ENCODE results near the gene NUBP2.
A peak's percentile ranks its signal among the peaks of the same experiment; 100 is the strongest.

The NUBP2 gene, protein sequence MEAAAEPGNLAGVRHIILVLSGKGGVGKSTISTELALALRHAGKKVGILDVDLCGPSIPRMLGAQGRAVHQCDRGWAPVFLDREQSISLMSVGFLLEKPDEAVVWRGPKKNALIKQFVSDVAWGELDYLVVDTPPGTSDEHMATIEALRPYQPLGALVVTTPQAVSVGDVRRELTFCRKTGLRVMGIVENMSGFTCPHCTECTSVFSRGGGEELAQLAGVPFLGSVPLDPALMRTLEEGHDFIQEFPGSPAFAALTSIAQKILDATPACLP

DNA sequence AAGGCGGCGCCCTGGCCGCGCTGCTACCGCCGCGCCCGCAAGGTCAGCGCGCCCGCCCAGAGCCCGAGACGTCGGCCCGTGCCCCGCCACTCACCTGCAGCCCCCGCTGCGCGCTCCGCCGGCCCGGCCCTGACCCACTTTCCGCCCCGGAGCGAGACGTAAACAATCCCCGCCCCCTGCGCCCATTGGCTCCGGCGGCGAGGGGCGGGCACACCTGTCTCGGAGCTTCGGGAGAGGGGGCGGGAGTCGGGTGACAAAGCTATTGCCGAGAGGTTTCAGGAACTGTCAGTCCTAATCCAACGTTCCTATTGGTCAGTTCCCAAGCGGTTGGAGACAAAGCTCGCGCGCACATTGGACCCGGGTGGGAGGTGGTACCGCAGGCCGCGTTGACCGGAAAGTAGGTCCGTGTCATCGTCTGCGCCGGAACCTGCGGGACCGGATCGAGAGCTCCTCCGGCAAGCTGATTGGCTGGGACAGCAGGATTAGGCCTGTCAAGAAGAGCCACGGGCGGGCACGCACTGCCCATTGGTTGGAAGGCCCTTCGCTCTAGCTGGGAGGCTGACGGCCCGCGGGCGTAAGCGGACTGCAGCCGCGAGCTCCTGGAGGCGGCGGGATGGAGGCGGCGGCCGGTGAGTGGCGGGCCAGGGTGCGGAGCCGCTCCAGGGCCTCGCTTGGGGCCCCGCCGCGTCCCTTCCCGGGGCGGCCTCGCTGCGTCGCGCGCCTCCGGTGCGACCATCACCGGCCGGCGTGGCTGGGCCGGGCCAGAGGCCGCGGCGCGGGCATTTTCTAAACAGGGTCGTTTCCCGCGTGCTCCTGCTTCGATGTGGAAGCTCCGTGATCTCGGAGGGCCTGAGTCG, at the start of gene NUBP2, which contains the start of gene SPSB3:
Gene NUBP2 (plus strand): TSS at position 553 of the 857 bp plus-strand sequence. CDS start 61 bp downstream, at position 614.
Gene SPSB3 (minus strand): TSS at position 164 of the 857 bp plus-strand sequence. CDS start 1,088 bp downstream, outside the sequence.
- Histone ChIP-seq H3K9me3 (ENCODE audit: control insufficient read depth in 1 of 2, low read length in 2 of 2) (no peaks in the 10 kb centered on the region), H3K4me3 (ENCODE audit: low read depth in 1 of 2, low read length in 2 of 2) (peak within 1 kb of the TSS; percentile 76 to 80), H3K27ac (ENCODE audit: low read depth, low read length) (peak within 1 kb of the TSS; percentile 75), H3K4me1 (ENCODE audit: control insufficient read depth in 1 of 2, insufficient read depth in 2 of 2, low read length in 2 of 2) (peaks cover 8 to 23% of the 10 kb centered on the region in 2 donors), H3K9ac (ENCODE audit: low read depth in 1 of 2, low read length in 2 of 2) (peak within 1 kb of the TSS; percentile 63 to 65), H3K27me3 (ENCODE audit: control insufficient read depth in 1 of 2, insufficient read depth in 2 of 2, low read length in 2 of 2) (no peaks in the 10 kb centered on the region), H3K36me3 (ENCODE audit: control insufficient read depth in 1 of 2, insufficient read depth in 2 of 2, low read length in 2 of 2) (peaks cover 4 to 47% of the 10 kb centered on the region in 2 donors)

GRCh38 chr16:1734123-1734522, 48.6 kb upstream of the NUBP2 start:
- H3K4me1 ChIP-seq (ENCODE audit: control insufficient read depth in 1 of 2, insufficient read depth in 2 of 2, low read length in 2 of 2): no peaks in the 10 kb centered on the region
- no peak overlapping the region for H3K9ac ChIP-seq (ENCODE audit: low read depth in 1 of 2, low read length in 2 of 2)
- H3K27ac ChIP-seq (ENCODE audit: low read depth, low read length): no peak overlapping the region
- H3K27me3 ChIP-seq (ENCODE audit: control insufficient read depth in 1 of 2, insufficient read depth in 2 of 2, low read length in 2 of 2): no peaks in the 10 kb centered on the region
- H3K4me3 ChIP-seq (ENCODE audit: low read depth in 1 of 2, low read length in 2 of 2): no peak overlapping the region
- H3K36me3 ChIP-seq (ENCODE audit: control insufficient read depth in 1 of 2, insufficient read depth in 2 of 2, low read length in 2 of 2): peaks cover 6 to 58% of the 10 kb centered on the region in 2 donors
- peaks cover 6 to 20% of the 10 kb centered on the region in 2 donors for H3K9me3 ChIP-seq (ENCODE audit: control insufficient read depth in 1 of 2, low read length in 2 of 2)

DNA sequence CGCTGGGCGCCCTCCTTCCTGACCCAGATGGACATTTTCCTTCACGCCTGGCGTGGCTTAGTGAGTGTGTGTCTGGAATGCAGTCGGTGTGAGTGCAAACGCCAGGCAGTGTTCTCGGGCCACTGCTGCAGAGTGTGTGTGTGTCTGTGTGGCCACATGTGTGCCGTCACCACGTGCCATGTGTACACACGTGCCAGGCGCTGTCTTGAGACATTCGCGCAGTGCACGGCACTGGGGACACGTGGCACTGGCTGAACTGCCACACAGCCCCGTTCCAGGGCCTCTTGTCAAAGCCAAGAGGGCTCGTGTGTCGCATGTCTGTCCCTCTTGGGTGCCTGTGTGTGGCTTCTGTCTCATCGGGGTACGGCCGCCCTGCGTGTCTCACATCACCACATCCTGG, 47.9 kb upstream of the NUBP2 start:
- peaks cover 6 to 52% of the 10 kb centered on the region in 2 donors for H3K36me3 ChIP-seq (ENCODE audit: control insufficient read depth in 1 of 2, insufficient read depth in 2 of 2, low read length in 2 of 2)
- H3K27ac ChIP-seq (ENCODE audit: low read depth, low read length): no peak overlapping the region
- no peak overlapping the region for H3K9ac ChIP-seq (ENCODE audit: low read depth in 1 of 2, low read length in 2 of 2)
- no peaks in the 10 kb centered on the region for H3K27me3 ChIP-seq (ENCODE audit: control insufficient read depth in 1 of 2, insufficient read depth in 2 of 2, low read length in 2 of 2)
- no peak overlapping the region for H3K4me3 ChIP-seq (ENCODE audit: low read depth in 1 of 2, low read length in 2 of 2)
- H3K4me1 ChIP-seq (ENCODE audit: control insufficient read depth in 1 of 2, insufficient read depth in 2 of 2, low read length in 2 of 2): no peaks in the 10 kb centered on the region
- peaks cover 9 to 20% of the 10 kb centered on the region in 2 donors for H3K9me3 ChIP-seq (ENCODE audit: control insufficient read depth in 1 of 2, low read length in 2 of 2)

DNA sequence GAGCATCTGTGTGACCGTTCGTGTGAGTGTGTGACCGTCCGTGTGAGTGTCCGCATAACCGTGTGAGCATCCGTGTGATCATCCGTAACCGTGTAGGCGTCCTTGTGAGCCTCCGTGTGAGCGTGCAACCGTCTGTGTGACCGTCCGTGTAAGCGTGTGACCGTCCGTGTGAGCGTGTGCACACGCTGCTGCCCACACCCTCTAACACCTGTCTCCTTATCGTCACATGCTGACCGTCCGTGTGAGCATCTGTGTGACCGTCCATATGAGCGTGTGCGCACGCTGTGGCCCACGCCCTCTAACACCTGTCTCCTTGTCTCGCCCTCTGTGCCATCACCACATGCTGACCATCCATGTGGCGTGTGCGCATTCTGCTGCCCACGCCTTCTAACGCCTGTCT, 42.5 kb upstream of the NUBP2 start:
- H3K9me3 ChIP-seq (ENCODE audit: control insufficient read depth in 1 of 2, low read length in 2 of 2): peaks cover 9 to 17% of the 10 kb centered on the region in 2 donors
- H3K4me1 ChIP-seq (ENCODE audit: control insufficient read depth in 1 of 2, insufficient read depth in 2 of 2, low read length in 2 of 2): no peaks in the 10 kb centered on the region
- no peak overlapping the region for H3K4me3 ChIP-seq (ENCODE audit: low read depth in 1 of 2, low read length in 2 of 2)
- H3K27me3 ChIP-seq (ENCODE audit: control insufficient read depth in 1 of 2, insufficient read depth in 2 of 2, low read length in 2 of 2): no peaks in the 10 kb centered on the region
- no peak overlapping the region for H3K9ac ChIP-seq (ENCODE audit: low read depth in 1 of 2, low read length in 2 of 2)
- H3K36me3 ChIP-seq (ENCODE audit: control insufficient read depth in 1 of 2, insufficient read depth in 2 of 2, low read length in 2 of 2): peaks cover 13 to 33% of the 10 kb centered on the region in 2 donors
- H3K27ac ChIP-seq (ENCODE audit: low read depth, low read length): no peak overlapping the region

GRCh38 chr16:1740781-1741490, 41.8 kb upstream of the NUBP2 start:
- Histone ChIP-seq H3K9ac (ENCODE audit: low read depth in 1 of 2, low read length in 2 of 2) (no peak overlapping the region), H3K27me3 (ENCODE audit: control insufficient read depth in 1 of 2, insufficient read depth in 2 of 2, low read length in 2 of 2) (no peaks in the 10 kb centered on the region), H3K9me3 (ENCODE audit: control insufficient read depth in 1 of 2, low read length in 2 of 2) (peaks cover 9 to 11% of the 10 kb centered on the region in 2 donors), H3K4me1 (ENCODE audit: control insufficient read depth in 1 of 2, insufficient read depth in 2 of 2, low read length in 2 of 2) (no peaks in the 10 kb centered on the region), H3K27ac (ENCODE audit: low read depth, low read length) (no peak overlapping the region), H3K4me3 (ENCODE audit: low read depth in 1 of 2, low read length in 2 of 2) (no peak overlapping the region), H3K36me3 (ENCODE audit: control insufficient read depth in 1 of 2, insufficient read depth in 2 of 2, low read length in 2 of 2) (peaks cover 13 to 28% of the 10 kb centered on the region in 2 donors)

- no peak overlapping the region for H3K4me3 ChIP-seq (ENCODE audit: low read depth in 1 of 2, low read length in 2 of 2)
These were observed 41.1 kb upstream of the NUBP2 start for GRCh38 chr16:1741553-1742165.

GRCh38 chr16:1743376-1744337, 39.1 kb upstream of the NUBP2 start:
- Histone ChIP-seq H3K9me3 (ENCODE audit: control insufficient read depth in 1 of 2, low read length in 2 of 2) (peaks cover under 1 to 6% of the 10 kb centered on the region in 2 donors), H3K4me1 (ENCODE audit: control insufficient read depth in 1 of 2, insufficient read depth in 2 of 2, low read length in 2 of 2) (no peaks in the 10 kb centered on the region), H3K27me3 (ENCODE audit: control insufficient read depth in 1 of 2, insufficient read depth in 2 of 2, low read length in 2 of 2) (no peaks in the 10 kb centered on the region), H3K9ac (ENCODE audit: low read depth in 1 of 2, low read length in 2 of 2) (no peak overlapping the region), H3K36me3 (ENCODE audit: control insufficient read depth in 1 of 2, insufficient read depth in 2 of 2, low read length in 2 of 2) (peaks cover 16 to 50% of the 10 kb centered on the region in 2 donors), H3K27ac (ENCODE audit: low read depth, low read length) (no peak overlapping the region), H3K4me3 (ENCODE audit: low read depth in 1 of 2, low read length in 2 of 2) (no peak overlapping the region)

More at GRCh38 chr16:1741553-1742165, 41.1 kb upstream of the NUBP2 start:
- Histone ChIP-seq H3K9ac (ENCODE audit: low read depth in 1 of 2, low read length in 2 of 2) (no peak overlapping the region), H3K27me3 (ENCODE audit: control insufficient read depth in 1 of 2, insufficient read depth in 2 of 2, low read length in 2 of 2) (no peaks in the 10 kb centered on the region), H3K36me3 (ENCODE audit: control insufficient read depth in 1 of 2, insufficient read depth in 2 of 2, low read length in 2 of 2) (peaks cover 13 to 30% of the 10 kb centered on the region in 2 donors), H3K27ac (ENCODE audit: low read depth, low read length) (no peak overlapping the region), H3K9me3 (ENCODE audit: control insufficient read depth in 1 of 2, low read length in 2 of 2) (peaks cover 9 to 11% of the 10 kb centered on the region in 2 donors), H3K4me1 (ENCODE audit: control insufficient read depth in 1 of 2, insufficient read depth in 2 of 2, low read length in 2 of 2) (no peaks in the 10 kb centered on the region)

- no peaks in the 10 kb centered on the region for H3K4me1 ChIP-seq (ENCODE audit: control insufficient read depth in 1 of 2, insufficient read depth in 2 of 2, low read length in 2 of 2)
- no peak overlapping the region for H3K4me3 ChIP-seq (ENCODE audit: low read depth in 1 of 2, low read length in 2 of 2)
- H3K9me3 ChIP-seq (ENCODE audit: control insufficient read depth in 1 of 2, low read length in 2 of 2): peaks cover 0 to under 1% of the 10 kb centered on the region in 2 donors
- peaks cover 20 to 57% of the 10 kb centered on the region in 2 donors for H3K36me3 ChIP-seq (ENCODE audit: control insufficient read depth in 1 of 2, insufficient read depth in 2 of 2, low read length in 2 of 2)
- H3K27ac ChIP-seq (ENCODE audit: low read depth, low read length): no peak overlapping the region
- H3K27me3 ChIP-seq (ENCODE audit: control insufficient read depth in 1 of 2, insufficient read depth in 2 of 2, low read length in 2 of 2): no peaks in the 10 kb centered on the region
- H3K9ac ChIP-seq (ENCODE audit: low read depth in 1 of 2, low read length in 2 of 2): no peak overlapping the region
These were observed 38.4 kb upstream of the NUBP2 start for GRCh38 chr16:1744338-1744840.
